Glutamatergic neuron (in vitro differentiated cells): ENCODE data around the gene GNB1. TPM values are rescaled to one million over a fixed set of nuclear protein-coding genes. Genes with fewer than 3 reads are reported as not detected.

ENCODE experiments used
- DNase-seq: peaks from one replicate; pipeline ENCODE4 v3.0.0; 2022
- H3K27ac Mint-ChIP-seq: one replicate; pipeline ENCODE4 v1.8.0; 2020; ENCODE audit warnings: mild to moderate bottlenecking, mixed read lengths, inconsistent platforms; ENCODE audit not compliant: unreplicated experiment
- H3K27me3 Mint-ChIP-seq: one replicate; pipeline ENCODE4 v1.8.0; 2020; ENCODE audit warnings: mild to moderate bottlenecking, moderate library complexity, mixed read lengths, inconsistent platforms; ENCODE audit not compliant: unreplicated experiment
- H3K36me3 Mint-ChIP-seq: one replicate; pipeline ENCODE4 v1.8.0; 2020; ENCODE audit warnings: mild to moderate bottlenecking, mixed read lengths, inconsistent platforms; ENCODE audit not compliant: unreplicated experiment
- H3K4me1 Mint-ChIP-seq: one replicate; pipeline ENCODE4 v1.8.0; 2020; ENCODE audit warnings: mild to moderate bottlenecking, low read depth, mixed read lengths, inconsistent platforms; ENCODE audit not compliant: unreplicated experiment
- H3K4me3 Mint-ChIP-seq: one replicate; pipeline ENCODE4 v1.8.0; 2020; ENCODE audit warnings: mild to moderate bottlenecking, mixed read lengths, inconsistent platforms; ENCODE audit not compliant: unreplicated experiment
- H3K9me3 Mint-ChIP-seq: one replicate; pipeline ENCODE4 v1.8.0; 2020; ENCODE audit warnings: mild to moderate bottlenecking, moderate library complexity, mixed read lengths, inconsistent platforms; ENCODE audit not compliant: unreplicated experiment
- total RNA-seq: library from RNA; stranded (reverse); fragmentation: NEBNext Ultra II Directional; extraction: Animal tissue kit (Norgen Biotek cat#: 25700); gene quantifications from one replicate; pipeline ENCODE4 v1.2.1, GENCODE V29; 2021; ENCODE audit not compliant: unreplicated experiment
- TF ChIP-seq, protein P1 (sequence below): fragments of 200-600 bp; sonication (generic); IDR thresholded peaks from one replicate; pipeline ENCODE4 v1.5.0; 2021; ENCODE audit not compliant: partially characterized antibody, unreplicated experiment

Gene GNB1
- total RNA-seq, 1 donor from 2014 or later = 734 TPM

DNA sequence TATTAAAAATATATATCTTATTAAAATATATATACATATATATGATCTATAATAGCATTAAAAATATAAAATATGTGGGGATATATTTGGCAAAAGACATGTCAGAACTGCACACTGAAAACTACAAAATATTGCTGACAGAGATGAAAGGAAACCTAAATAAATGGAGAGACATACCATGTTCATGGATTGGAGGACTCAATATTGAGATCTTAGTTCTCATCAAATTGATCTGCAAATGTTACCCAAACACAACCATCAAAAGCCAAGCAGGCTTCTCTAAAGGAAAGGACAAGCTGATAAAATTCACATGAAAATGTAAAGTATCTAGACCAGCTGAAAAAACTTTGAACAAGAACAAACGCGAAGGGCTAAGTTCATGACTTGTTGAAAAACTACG, 119.8 kb downstream of the GNB1 start:
- Mint-ChIP-seq H3K27ac (no peak overlapping the region), H3K36me3 (peaks cover 11% of the 10 kb centered on the region), H3K9me3 (peaks cover 5% of the 10 kb centered on the region), H3K27me3 (peaks cover 3% of the 10 kb centered on the region), H3K4me3 (no peak overlapping the region), H3K4me1 (peaks cover 8% of the 10 kb centered on the region)
- TF ChIP-seq, protein P1, sequence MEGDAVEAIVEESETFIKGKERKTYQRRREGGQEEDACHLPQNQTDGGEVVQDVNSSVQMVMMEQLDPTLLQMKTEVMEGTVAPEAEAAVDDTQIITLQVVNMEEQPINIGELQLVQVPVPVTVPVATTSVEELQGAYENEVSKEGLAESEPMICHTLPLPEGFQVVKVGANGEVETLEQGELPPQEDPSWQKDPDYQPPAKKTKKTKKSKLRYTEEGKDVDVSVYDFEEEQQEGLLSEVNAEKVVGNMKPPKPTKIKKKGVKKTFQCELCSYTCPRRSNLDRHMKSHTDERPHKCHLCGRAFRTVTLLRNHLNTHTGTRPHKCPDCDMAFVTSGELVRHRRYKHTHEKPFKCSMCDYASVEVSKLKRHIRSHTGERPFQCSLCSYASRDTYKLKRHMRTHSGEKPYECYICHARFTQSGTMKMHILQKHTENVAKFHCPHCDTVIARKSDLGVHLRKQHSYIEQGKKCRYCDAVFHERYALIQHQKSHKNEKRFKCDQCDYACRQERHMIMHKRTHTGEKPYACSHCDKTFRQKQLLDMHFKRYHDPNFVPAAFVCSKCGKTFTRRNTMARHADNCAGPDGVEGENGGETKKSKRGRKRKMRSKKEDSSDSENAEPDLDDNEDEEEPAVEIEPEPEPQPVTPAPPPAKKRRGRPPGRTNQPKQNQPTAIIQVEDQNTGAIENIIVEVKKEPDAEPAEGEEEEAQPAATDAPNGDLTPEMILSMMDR = no peak
- no peak for DNase-seq

DNA sequence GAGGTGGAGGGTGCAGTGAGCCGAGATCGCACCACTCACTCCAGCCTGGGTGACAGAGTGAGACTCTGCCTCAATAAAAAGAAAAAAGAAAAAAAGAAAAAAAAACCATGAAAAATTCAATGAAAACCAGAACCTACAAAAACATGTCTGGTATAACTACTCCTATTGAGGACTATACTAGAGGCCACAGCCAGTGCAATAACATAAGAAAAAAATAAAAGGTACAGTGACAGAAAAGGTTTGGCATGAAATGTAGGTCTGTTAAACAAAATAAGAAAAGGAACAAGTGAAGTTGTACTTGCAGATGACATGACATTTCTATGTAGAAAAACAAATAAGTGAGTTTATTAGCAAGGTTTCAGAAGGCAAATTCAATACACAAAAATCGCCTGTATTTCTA, 120.8 kb downstream of the GNB1 start:
- Mint-ChIP-seq H3K36me3 (peaks cover 11% of the 10 kb centered on the region), H3K4me3 (no peak overlapping the region), H3K27ac (no peak overlapping the region), H3K4me1 (no peaks in the 10 kb centered on the region), H3K27me3 (peaks cover 3% of the 10 kb centered on the region), H3K9me3 (peaks cover 5% of the 10 kb centered on the region)
- no peak for DNase-seq
- TF ChIP-seq, protein P1 = no peak

DNA sequence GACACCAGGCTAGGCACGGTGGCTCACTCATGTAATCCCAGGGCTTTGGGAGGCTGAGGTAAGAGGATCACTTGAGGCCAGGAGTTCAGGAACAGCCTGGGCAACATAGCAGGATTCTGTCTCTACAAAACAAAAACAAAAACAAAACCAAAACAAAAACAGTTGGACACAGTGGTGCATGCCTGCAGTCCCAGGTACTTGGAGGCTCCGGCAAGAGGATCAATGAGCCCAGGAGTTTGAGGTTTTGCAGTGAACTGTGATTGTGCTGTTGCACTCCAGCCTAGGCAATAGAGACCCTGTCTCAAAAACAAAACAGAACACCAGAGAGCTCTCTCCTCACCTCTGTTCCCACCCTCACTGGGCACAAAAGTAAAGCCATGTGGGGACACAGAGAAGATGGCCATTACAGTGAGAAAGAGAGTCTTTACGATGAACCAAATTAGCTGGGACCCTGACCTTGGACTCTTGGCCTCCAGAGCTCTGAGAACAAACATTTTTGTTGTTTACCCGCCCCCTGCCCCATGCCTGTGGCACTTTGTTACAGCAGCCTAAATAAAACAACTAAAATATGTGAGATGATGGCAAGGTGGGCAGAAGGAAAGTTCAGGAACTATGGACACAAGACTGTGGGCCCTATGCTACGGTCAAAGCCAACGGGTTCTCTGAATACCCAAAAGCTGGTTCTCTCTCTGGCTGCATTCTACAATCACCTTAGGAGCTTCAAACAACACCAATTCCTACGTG, 122.5 kb downstream of the GNB1 start:
- Mint-ChIP-seq H3K27me3 (peaks cover 3% of the 10 kb centered on the region), H3K36me3 (peaks cover 11% of the 10 kb centered on the region), H3K4me3 (no peak overlapping the region), H3K27ac (no peak overlapping the region), H3K4me1 (peaks cover 6% of the 10 kb centered on the region), H3K9me3 (peaks cover 5% of the 10 kb centered on the region)
- no peak for DNase-seq
- TF ChIP-seq, protein P1 = no peak

DNA sequence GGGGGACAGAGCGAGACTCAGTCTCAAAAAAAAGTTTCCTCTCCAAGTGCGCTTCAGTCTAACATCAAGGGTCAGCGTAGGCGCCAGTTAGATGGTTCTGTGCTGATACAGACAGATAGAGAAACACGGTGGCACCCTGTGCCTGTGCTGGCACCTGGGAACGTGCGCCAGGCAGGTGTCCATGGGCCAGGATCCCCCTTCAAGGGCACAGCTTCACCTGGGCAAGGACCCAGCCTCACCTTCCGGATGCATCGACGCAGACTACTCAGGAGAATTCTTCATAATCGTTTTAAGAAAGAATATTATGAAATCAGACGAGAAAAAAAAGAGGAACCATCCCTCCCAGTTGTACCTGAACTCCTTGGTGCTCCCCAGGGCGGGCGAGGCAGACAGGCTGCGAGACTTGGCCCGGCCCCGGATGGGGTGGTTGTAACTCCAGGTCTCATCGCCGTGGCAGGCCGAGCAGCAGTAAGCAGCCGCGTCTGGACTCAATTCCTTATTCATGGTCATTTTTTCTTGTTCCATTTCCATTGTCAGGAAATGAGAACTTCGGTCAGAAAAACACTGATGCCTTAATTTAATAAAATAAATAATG, 125.9 kb downstream of the GNB1 start:
- TF ChIP-seq, protein P1 = no peak
- no peak overlapping the region for H3K27ac Mint-ChIP-seq
- H3K36me3 Mint-ChIP-seq = peaks cover 5% of the 10 kb centered on the region
- peaks cover 6% of the 10 kb centered on the region for H3K4me1 Mint-ChIP-seq
- H3K9me3 Mint-ChIP-seq = no peaks in the 10 kb centered on the region
- DNase-seq = no peak
- H3K4me3 Mint-ChIP-seq = no peak overlapping the region
- no peaks in the 10 kb centered on the region for H3K27me3 Mint-ChIP-seq
